Measurements from ENCODE around the gene SCRN1. TPM values are rescaled to one million over a fixed set of nuclear protein-coding genes. Genes with fewer than 3 reads are reported as not detected.

Gene SCRN1
- total and polyA plus RNA-seq, 2 donors (not counting 1 experiment from before 2014, with no cell fraction given), result 124 to 142 TPM

DNA sequence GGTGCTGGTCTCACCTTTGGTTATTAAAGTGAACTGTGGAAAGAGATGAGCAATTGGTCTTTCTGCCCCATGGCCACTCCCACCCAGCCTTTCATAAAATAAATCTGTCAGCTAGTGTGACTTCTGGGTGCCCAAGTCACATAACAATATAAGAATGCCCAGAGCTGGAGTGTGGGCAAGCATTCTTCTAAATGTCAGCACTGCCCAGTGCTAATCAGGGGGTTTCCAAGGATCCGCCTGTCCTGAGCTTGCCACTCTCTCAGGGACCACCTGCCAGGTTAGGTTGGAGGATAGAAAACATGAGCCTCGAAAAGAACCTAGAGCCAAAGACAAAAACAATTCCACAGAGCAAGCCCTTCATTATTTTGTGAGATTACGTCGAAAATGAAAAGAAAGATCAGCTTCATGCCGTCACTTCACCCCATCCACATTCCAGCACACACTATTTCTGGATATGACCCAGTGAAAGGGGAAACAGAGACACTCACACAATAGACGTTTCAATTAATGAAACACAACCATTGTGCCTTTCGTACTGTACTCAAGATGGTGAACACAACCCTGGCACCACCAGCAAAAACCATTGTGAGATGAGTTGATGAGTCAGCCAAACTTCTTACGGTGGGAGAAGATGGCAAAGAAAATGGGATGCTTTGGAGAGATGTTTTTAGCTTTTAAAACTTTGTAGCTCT, 30.8 kb downstream of the SCRN1 start:
- H4K20me1 ChIP-seq (ENCODE audit: control insufficient read depth, extremely low read depth, insufficient read depth, low read length), result no peaks in the 10 kb centered on the region
- no peaks in the 10 kb centered on the region for H3K27me3 ChIP-seq (ENCODE audit: control insufficient read depth, insufficient read depth, low read length)
- H3K27ac ChIP-seq (ENCODE audit: insufficient read depth, low read length), result no peak overlapping the region
- H3K9me3 ChIP-seq (ENCODE audit: control insufficient read depth, insufficient read depth, low read depth, low read length), result no peaks in the 10 kb centered on the region
- H3K9ac ChIP-seq (ENCODE audit: insufficient read depth, low read length), result no peak overlapping the region
- peaks cover 2% of the 10 kb centered on the region for H3K79me2 ChIP-seq (ENCODE audit: control insufficient read depth, insufficient read depth, low read length)
- H3K36me3 ChIP-seq (ENCODE audit: control insufficient read depth, insufficient read depth, low read length), result peaks cover 3% of the 10 kb centered on the region
- DNase-seq (ENCODE audit: low read depth in 2 of 2), result no peak
- no peak overlapping the region for H3K4me2 ChIP-seq (ENCODE audit: extremely low read depth, insufficient read depth, low read length)
- no peaks in the 10 kb centered on the region for H3K4me1 ChIP-seq (ENCODE audit: control insufficient read depth, extremely low read depth, insufficient read depth, low read length)
- no peak overlapping the region for H3K4me3 ChIP-seq (replicated peaks in 1 of 4; ENCODE audit: control extremely low read depth in 1 of 4, insufficient read depth in 1 of 4, low read depth in 3 of 4, low read length in 4 of 4)
- H2AFZ ChIP-seq (ENCODE audit: low read length), result no peak overlapping the region
- TF ChIP-seq EZH2 (IDR thresholded peaks at IDR 0.05; ENCODE audit: low read length, missing control alignments), result no peak
- TF ChIP-seq, protein P1, sequence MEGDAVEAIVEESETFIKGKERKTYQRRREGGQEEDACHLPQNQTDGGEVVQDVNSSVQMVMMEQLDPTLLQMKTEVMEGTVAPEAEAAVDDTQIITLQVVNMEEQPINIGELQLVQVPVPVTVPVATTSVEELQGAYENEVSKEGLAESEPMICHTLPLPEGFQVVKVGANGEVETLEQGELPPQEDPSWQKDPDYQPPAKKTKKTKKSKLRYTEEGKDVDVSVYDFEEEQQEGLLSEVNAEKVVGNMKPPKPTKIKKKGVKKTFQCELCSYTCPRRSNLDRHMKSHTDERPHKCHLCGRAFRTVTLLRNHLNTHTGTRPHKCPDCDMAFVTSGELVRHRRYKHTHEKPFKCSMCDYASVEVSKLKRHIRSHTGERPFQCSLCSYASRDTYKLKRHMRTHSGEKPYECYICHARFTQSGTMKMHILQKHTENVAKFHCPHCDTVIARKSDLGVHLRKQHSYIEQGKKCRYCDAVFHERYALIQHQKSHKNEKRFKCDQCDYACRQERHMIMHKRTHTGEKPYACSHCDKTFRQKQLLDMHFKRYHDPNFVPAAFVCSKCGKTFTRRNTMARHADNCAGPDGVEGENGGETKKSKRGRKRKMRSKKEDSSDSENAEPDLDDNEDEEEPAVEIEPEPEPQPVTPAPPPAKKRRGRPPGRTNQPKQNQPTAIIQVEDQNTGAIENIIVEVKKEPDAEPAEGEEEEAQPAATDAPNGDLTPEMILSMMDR (conservative IDR thresholded peaks at IDR 0.05 in 1 of 2, IDR thresholded peaks at IDR 0.05 in 1 of 2; ENCODE audit: low read depth in 1 of 2, low read length in 2 of 2), result no peak

DNA sequence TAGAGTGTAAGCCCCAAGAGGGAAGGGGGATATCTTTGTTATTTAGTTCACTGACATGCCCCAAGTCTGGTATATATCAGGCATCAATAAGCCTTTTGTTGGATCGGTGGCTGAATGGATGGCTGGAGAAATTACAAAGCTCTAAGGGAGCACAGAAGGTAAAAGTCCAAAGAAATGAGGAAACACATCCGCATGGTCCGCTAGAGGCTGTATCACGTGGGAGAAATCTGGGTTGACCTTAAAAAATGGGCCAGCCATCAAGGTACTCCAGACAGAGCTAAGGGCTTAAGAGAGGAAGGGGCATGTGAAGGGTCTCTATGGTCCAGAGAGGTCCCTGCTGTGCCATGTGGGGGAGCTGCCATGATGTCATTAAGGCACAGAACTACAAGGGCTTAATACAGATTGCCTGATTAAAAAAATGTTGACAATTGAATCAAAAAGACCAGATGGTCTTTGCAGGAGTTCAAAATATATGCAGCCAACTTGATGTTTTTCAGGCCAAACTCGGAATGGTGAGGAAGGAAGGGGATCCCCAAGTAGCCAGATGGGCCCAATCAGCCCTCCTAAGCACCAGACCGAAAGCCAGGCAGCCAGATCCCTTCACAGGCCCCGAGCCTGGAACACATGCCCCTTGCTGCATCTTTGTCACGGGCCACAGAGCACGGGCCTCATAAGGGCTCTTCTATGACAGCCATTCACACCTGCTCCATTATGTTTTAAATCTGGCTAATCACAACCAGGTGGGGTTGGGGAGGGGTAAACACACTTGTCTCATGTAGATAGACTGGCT, 31.9 kb downstream of the SCRN1 start:
- no peak overlapping the region for H3K9ac ChIP-seq (ENCODE audit: insufficient read depth, low read length)
- H2AFZ ChIP-seq (ENCODE audit: low read length), result no peak overlapping the region
- no peak for DNase-seq (ENCODE audit: low read depth in 2 of 2)
- H3K9me3 ChIP-seq (ENCODE audit: control insufficient read depth, insufficient read depth, low read depth, low read length), result no peaks in the 10 kb centered on the region
- no peak for TF ChIP-seq EZH2 (IDR thresholded peaks at IDR 0.05; ENCODE audit: low read length, missing control alignments)
- peaks cover 2% of the 10 kb centered on the region for H3K79me2 ChIP-seq (ENCODE audit: control insufficient read depth, insufficient read depth, low read length)
- H3K36me3 ChIP-seq (ENCODE audit: control insufficient read depth, insufficient read depth, low read length), result peaks cover 2% of the 10 kb centered on the region
- no peak overlapping the region for H3K4me2 ChIP-seq (ENCODE audit: extremely low read depth, insufficient read depth, low read length)
- H4K20me1 ChIP-seq (ENCODE audit: control insufficient read depth, extremely low read depth, insufficient read depth, low read length), result no peaks in the 10 kb centered on the region
- no peak overlapping the region for H3K27ac ChIP-seq (ENCODE audit: insufficient read depth, low read length)
- H3K4me3 ChIP-seq (replicated peaks in 1 of 4; ENCODE audit: control extremely low read depth in 1 of 4, insufficient read depth in 1 of 4, low read depth in 3 of 4, low read length in 4 of 4), result no peak overlapping the region
- H3K27me3 ChIP-seq (ENCODE audit: control insufficient read depth, insufficient read depth, low read length), result no peaks in the 10 kb centered on the region
- no peaks in the 10 kb centered on the region for H3K4me1 ChIP-seq (ENCODE audit: control insufficient read depth, extremely low read depth, insufficient read depth, low read length)

DNA sequence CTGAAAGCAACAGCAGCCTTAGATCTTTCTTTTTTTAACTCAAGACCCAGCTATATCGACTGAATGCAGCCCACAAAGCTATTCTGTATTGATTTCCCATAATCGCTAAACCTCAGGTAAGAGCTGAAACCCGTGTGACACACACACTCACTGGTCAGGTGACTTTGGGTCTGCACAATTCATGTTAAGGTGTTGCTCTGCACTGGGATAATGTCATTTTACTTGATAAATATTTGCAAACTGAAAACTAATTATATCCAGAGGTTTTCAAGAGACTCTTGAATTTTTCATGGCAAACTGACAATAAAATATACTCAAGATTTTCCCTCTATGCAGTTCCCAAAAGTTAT, 33.1 kb downstream of the SCRN1 start:
- Histone ChIP-seq H3K4me3 (replicated peaks in 1 of 4; ENCODE audit: control extremely low read depth in 1 of 4, insufficient read depth in 1 of 4, low read depth in 3 of 4, low read length in 4 of 4) (no peak overlapping the region), H3K9ac (ENCODE audit: insufficient read depth, low read length) (no peak overlapping the region), H3K79me2 (ENCODE audit: control insufficient read depth, insufficient read depth, low read length) (peaks cover 2% of the 10 kb centered on the region), H3K27me3 (ENCODE audit: control insufficient read depth, insufficient read depth, low read length) (no peaks in the 10 kb centered on the region), H4K20me1 (ENCODE audit: control insufficient read depth, extremely low read depth, insufficient read depth, low read length) (no peaks in the 10 kb centered on the region), H2AFZ (ENCODE audit: low read length) (no peak overlapping the region), H3K27ac (ENCODE audit: insufficient read depth, low read length) (no peak overlapping the region), H3K4me1 (ENCODE audit: control insufficient read depth, extremely low read depth, insufficient read depth, low read length) (no peaks in the 10 kb centered on the region), H3K36me3 (ENCODE audit: control insufficient read depth, insufficient read depth, low read length) (peaks cover 5% of the 10 kb centered on the region), H3K4me2 (ENCODE audit: extremely low read depth, insufficient read depth, low read length) (no peak overlapping the region), H3K9me3 (ENCODE audit: control insufficient read depth, insufficient read depth, low read depth, low read length) (no peaks in the 10 kb centered on the region)
- DNase-seq (ENCODE audit: low read depth in 2 of 2), result no peak
- TF ChIP-seq, protein P1 (conservative IDR thresholded peaks at IDR 0.05 in 1 of 2, IDR thresholded peaks at IDR 0.05 in 1 of 2; ENCODE audit: low read depth in 1 of 2, low read length in 2 of 2), result no peak
- no peak for TF ChIP-seq EZH2 (IDR thresholded peaks at IDR 0.05; ENCODE audit: low read length, missing control alignments)

Data from fibroblast of lung (primary cell).